Activated CD8-positive, alpha-beta T cell treated with anti-CD3 and anti-CD28 coated beads for 36 hours (primary cell): ENCODE results near the gene FAM20B. TPM values are rescaled to one million over a fixed set of nuclear protein-coding genes. Genes with fewer than 3 reads are reported as not detected.
"Not testable (repeated sequence)": the region's sequence is repeated elsewhere in the genome, so short reads cannot be mapped to it uniquely, and the experiment has no call there.

ENCODE experiments used
- ATAC-seq: fragments of 200-7000 bp; cut with Tn5 transposase; one replicate; pipeline ENCODE4 v1.10.0; 2021; ENCODE audit warnings: mild to moderate bottlenecking, moderate library complexity
- CTCF ChIA-PET: fragments of 350-600 bp; sonication (Branson Sonifier 250); formaldehyde crosslinking; loops from one replicate; lab custom pipeline; 2021; ENCODE audit warnings: antibody characterized with exemption; lab: Charles Lee
- POLR2A ChIA-PET: fragments of 350-600 bp; sonication (Branson Sonifier 250); formaldehyde crosslinking; loops from one replicate; lab custom pipeline; 2021; ENCODE audit warnings: antibody characterized with exemption; lab: Charles Lee
- DNase-seq: peaks from one replicate; pipeline ENCODE4 v3.0.0-alpha.2; 2020
- H3K27ac Mint-ChIP-seq: one replicate; pipeline ENCODE4 v1.8.0; 2021; ENCODE audit warnings: mild to moderate bottlenecking, mixed read lengths
- H3K27me3 Mint-ChIP-seq: one replicate; pipeline ENCODE4 v1.8.0; 2021; ENCODE audit warnings: mixed read lengths
- H3K36me3 Mint-ChIP-seq: one replicate; pipeline ENCODE4 v1.8.0; 2021; ENCODE audit warnings: low read depth, mixed read lengths
- H3K4me1 Mint-ChIP-seq: one replicate; pipeline ENCODE4 v1.8.0; 2021; ENCODE audit warnings: low read depth, mixed read lengths
- H3K4me3 Mint-ChIP-seq: one replicate; pipeline ENCODE4 v1.8.0; 2021; ENCODE audit warnings: mild to moderate bottlenecking, moderate library complexity, mixed read lengths
- H3K9me3 Mint-ChIP-seq: one replicate; pipeline ENCODE4 v1.8.0; 2021; ENCODE audit warnings: mixed read lengths
- CTCF ChIP-seq: fragments of 200-600 bp; IDR thresholded peaks from one replicate; pipeline ENCODE4 v1.8.0; 2022; ENCODE audit warnings: antibody characterized with exemption, mild to moderate bottlenecking
- intact Hi-C: fragments of 100-400 bp; cut with micrococcal nuclease; formaldehyde crosslinking; loops from one replicate; pipeline ENCODE4 v1.10.0; 2022
- total RNA-seq, 2 experiments: library from RNA; stranded (reverse); gene quantifications; one replicate each; pipeline ENCODE4 v1.2.3, GENCODE V29; 2021

Gene FAM20B
- total RNA-seq, 2 experiments from 2014 or later, result 34.7 to 36.1 TPM

GRCh38 chr1:178997428-178997827, 28.3 kb upstream of the FAM20B start:
- no peak for ATAC-seq
- POLR2A ChIA-PET, result interaction anchor here (0.6 kb wide), 1 partner anchor 83 kb away, joined by 3 read pairs; no protein-coding TSS in a partner anchor
- intact Hi-C loops, result no loop called here

GRCh38 chr1:178998295-178998694, 27.4 kb upstream of the FAM20B start:
- intact Hi-C loops, result no loop called here
- POLR2A ChIA-PET, result no interaction called here
- Mint-ChIP-seq H3K9me3 (peaks cover 2% of the 10 kb centered on the region), H3K36me3 (no peaks in the 10 kb centered on the region), H3K27ac (no peak overlapping the region), H3K27me3 (no peaks in the 10 kb centered on the region), H3K4me3 (no peak overlapping the region), H3K4me1 (peaks cover 6% of the 10 kb centered on the region)
- ATAC-seq (no peak), DNase-seq (no peak)
- CTCF ChIA-PET, result interaction anchor here (1.0 kb wide), 1 partner anchor 19 kb away, joined by 3 read pairs; no protein-coding TSS in a partner anchor
- TF ChIP-seq CTCF, result no peak

More at GRCh38 chr1:178997428-178997827, 28.3 kb upstream of the FAM20B start:
- CTCF ChIA-PET, result interaction anchor here (1.0 kb wide), 1 partner anchor 465 kb away, joined by 3 read pairs; no protein-coding TSS in a partner anchor
- no peak for DNase-seq
- H3K36me3 Mint-ChIP-seq, result no peaks in the 10 kb centered on the region
- no peak for TF ChIP-seq CTCF
- H3K4me1 Mint-ChIP-seq, result no peaks in the 10 kb centered on the region
- H3K27me3 Mint-ChIP-seq, result no peaks in the 10 kb centered on the region
- no peak overlapping the region for H3K27ac Mint-ChIP-seq
- peaks cover 2% of the 10 kb centered on the region for H3K9me3 Mint-ChIP-seq
- no peak overlapping the region for H3K4me3 Mint-ChIP-seq

- ATAC-seq (no peak), DNase-seq (no peak)
- ChIA-PET POLR2A (no interaction called here), CTCF (interaction anchor here (1.0 to 1.5 kb wide), 2 partner anchors 18 to 224 kb away, joined by 3 to 4 read pairs; no protein-coding TSS in a partner anchor)
- H3K4me3 Mint-ChIP-seq, result no peak overlapping the region
- H3K27me3 Mint-ChIP-seq, result no peaks in the 10 kb centered on the region
- peaks cover 2% of the 10 kb centered on the region for H3K9me3 Mint-ChIP-seq
- H3K36me3 Mint-ChIP-seq, result no peaks in the 10 kb centered on the region
- no peak overlapping the region for H3K27ac Mint-ChIP-seq
- intact Hi-C loops, result no loop called here
- no peak for TF ChIP-seq CTCF
- H3K4me1 Mint-ChIP-seq, result peaks cover 14% of the 10 kb centered on the region
Measured at GRCh38 chr1:178999061-178999460, 26.6 kb upstream of the FAM20B start.

- intact Hi-C loops, result loop anchor here (5.0 kb wide), 1 partner anchor 469 kb away; no protein-coding TSS in a partner anchor
- no peak for DNase-seq
- peaks cover 16% of the 10 kb centered on the region for H3K4me1 Mint-ChIP-seq
- TF ChIP-seq CTCF, result no peak
- POLR2A ChIA-PET, result no interaction called here
- no peaks in the 10 kb centered on the region for H3K9me3 Mint-ChIP-seq
- no peaks in the 10 kb centered on the region for H3K36me3 Mint-ChIP-seq
- CTCF ChIA-PET, result interaction anchor here (1.0 to 4.1 kb wide), 9 partner anchors 16 to 481 kb away, joined by 3 to 116 read pairs (median 18); no protein-coding TSS in a partner anchor
- no peak overlapping the region for H3K27ac Mint-ChIP-seq
- H3K27me3 Mint-ChIP-seq, result no peaks in the 10 kb centered on the region
- H3K4me3 Mint-ChIP-seq, result no peak overlapping the region
- no peak for ATAC-seq
Measured at GRCh38 chr1:179001451-179001850, 24.2 kb upstream of the FAM20B start.

GRCh38 chr1:179002064-179002463, 23.6 kb upstream of the FAM20B start:
- CTCF ChIA-PET, result interaction anchor here (0.6 to 4.1 kb wide), 42 partner anchors 8 to 482 kb away, joined by 3 to 116 read pairs (median 6); partner anchors contain the start of gene ANGPTL1
- not testable (repeated sequence) for H3K9me3 Mint-ChIP-seq, H3K27ac Mint-ChIP-seq, H3K4me3 Mint-ChIP-seq, H3K27me3 Mint-ChIP-seq, ATAC-seq, H3K36me3 Mint-ChIP-seq, DNase-seq
- POLR2A ChIA-PET, result interaction anchor here (0.6 kb wide), 1 partner anchor 475 kb away, joined by 3 read pairs; no protein-coding TSS in a partner anchor
- H3K4me1 Mint-ChIP-seq, result peaks cover 16% of the 10 kb centered on the region
- intact Hi-C loops, result loop anchor here (2.0 to 5.0 kb wide), 2 partner anchors 227 to 470 kb away; no protein-coding TSS in a partner anchor
